ENCODE measurements around the gene TMEM158. TPM values are rescaled to one million over a fixed set of nuclear protein-coding genes. Genes with fewer than 3 reads are reported as not detected.

The TMEM158 gene
- total and polyA plus RNA-seq, 7 donors, result 0.60 to 12.2 (median 2.8) TPM

GRCh38 chr3:45236964-45237363, 10.9 kb upstream of the TMEM158 start:
- no peak for TF ChIP-seq POLR2AphosphoS5 (IDR thresholded peaks at IDR 0.05)
- no peak for TF ChIP-seq EP300 (IDR thresholded peaks at IDR 0.05)
- no peak for TF ChIP-seq CTCF (IDR thresholded peaks at IDR 0.05)
- no peak for TF ChIP-seq POLR2A (IDR thresholded peaks at IDR 0.05)
- Histone ChIP-seq H3K9me3 (no peaks in the 10 kb centered on the region), H3K27ac (no peak overlapping the region), H3K4me3 (no peak overlapping the region), H3K27me3 (no peaks in the 10 kb centered on the region), H3K36me3 (no peaks in the 10 kb centered on the region), H3K4me1 (peaks cover 0 to 12% (median 0%) of the 10 kb centered on the region in 4 donors)
- 92 to 94% methylated on average over 2 of the region's 2 CpGs for WGBS, 2 donors
- intact Hi-C loops (cut with DNase I), result no loop called here
- DNase-seq, result no peak

- H3K9me3 ChIP-seq, result no peaks in the 10 kb centered on the region
- no peaks in the 10 kb centered on the region for H3K27me3 ChIP-seq
- WGBS, 2 donors, result 94 to 95% methylated on average over 2 of the region's 2 CpGs
- H3K27ac ChIP-seq, result no peak overlapping the region
- H3K36me3 ChIP-seq, result no peaks in the 10 kb centered on the region
- TF ChIP-seq POLR2A (IDR thresholded peaks at IDR 0.05), result no peak
- no peak for TF ChIP-seq CTCF (IDR thresholded peaks at IDR 0.05)
- TF ChIP-seq POLR2AphosphoS5 (IDR thresholded peaks at IDR 0.05), result no peak
- no peak for TF ChIP-seq EP300 (IDR thresholded peaks at IDR 0.05)
- DNase-seq, result no peak
- intact Hi-C loops (cut with DNase I), result no loop called here
- peaks cover 0 to 12% (median 0%) of the 10 kb centered on the region in 4 donors for H3K4me1 ChIP-seq
- no peak overlapping the region for H3K4me3 ChIP-seq
These were observed 9.3 kb upstream of the TMEM158 start for GRCh38 chr3:45235409-45235808.

GRCh38 chr3:45234250-45234649, 8.2 kb upstream of the TMEM158 start:
- Histone ChIP-seq H3K27ac (no peak overlapping the region), H3K4me1 (peaks cover 0 to 12% (median 0%) of the 10 kb centered on the region in 4 donors), H3K36me3 (no peaks in the 10 kb centered on the region), H3K27me3 (no peaks in the 10 kb centered on the region), H3K4me3 (no peak overlapping the region), H3K9me3 (no peaks in the 10 kb centered on the region)
- TF ChIP-seq POLR2AphosphoS5 (IDR thresholded peaks at IDR 0.05) (no peak), CTCF (IDR thresholded peaks at IDR 0.05) (no peak), EP300 (IDR thresholded peaks at IDR 0.05) (no peak), POLR2A (IDR thresholded peaks at IDR 0.05) (no peak)
- intact Hi-C loops (cut with DNase I), result no loop called here
- no peak for DNase-seq
- 93% methylated on average over 1 of the region's 1 CpG for WGBS, 2 donors

- Histone ChIP-seq H3K9me3 (no peaks in the 10 kb centered on the region), H3K27ac (no peak overlapping the region), H3K36me3 (no peaks in the 10 kb centered on the region), H3K27me3 (peaks cover 0 to 4% (median 0%) of the 10 kb centered on the region in 3 donors), H3K4me1 (peaks cover 0 to 12% (median 0%) of the 10 kb centered on the region in 4 donors), H3K4me3 (no peak overlapping the region)
- TF ChIP-seq POLR2AphosphoS5 (IDR thresholded peaks at IDR 0.05) (peak in 1 of 4 donors; percentile 31), CTCF (IDR thresholded peaks at IDR 0.05) (no peak), POLR2A (IDR thresholded peaks at IDR 0.05) (no peak)
- intact Hi-C loops (cut with DNase I), result no loop called here
- DNase-seq, result no peak
These were observed 6.4 kb upstream of the TMEM158 start for GRCh38 chr3:45232521-45232920.

- WGBS, 2 donors, result 29 to 70% methylated on average over 6 of the region's 6 CpGs
These were observed 1.9 kb upstream of the TMEM158 start for GRCh38 chr3:45227946-45228345.

More at GRCh38 chr3:45227946-45228345, 1.9 kb upstream of the TMEM158 start:
- H3K27me3 ChIP-seq, result peaks cover 0 to 4% (median 0%) of the 10 kb centered on the region in 3 donors
- TF ChIP-seq POLR2A (IDR thresholded peaks at IDR 0.05) (no peak), POLR2AphosphoS5 (IDR thresholded peaks at IDR 0.05) (no peak), EP300 (IDR thresholded peaks at IDR 0.05) (no peak), CTCF (IDR thresholded peaks at IDR 0.05) (no peak)
- H3K4me1 ChIP-seq, result peaks cover 0 to 30% (median 19%) of the 10 kb centered on the region in 4 donors
- no peak for DNase-seq
- no peaks in the 10 kb centered on the region for H3K9me3 ChIP-seq
- H3K27ac ChIP-seq, result no peak overlapping the region
- no peaks in the 10 kb centered on the region for H3K36me3 ChIP-seq
- intact Hi-C loops (cut with DNase I), result loop anchor here (5.0 to 10.0 kb wide), 2 partner anchors 191 to 427 kb away; no protein-coding TSS in a partner anchor
- no peak overlapping the region for H3K4me3 ChIP-seq

Data from sigmoid colon (tissue), 7 donors.